GM18520 (cell line): ENCODE measurements around the gene C16orf96.

Experiments used
- ATAC-seq: cut with Tn5 transposase; IDR thresholded peaks from one replicate; pipeline ENCODE4 v1.9.1; 2021; ENCODE audit not compliant: unreplicated experiment

The C16orf96 gene

DNA sequence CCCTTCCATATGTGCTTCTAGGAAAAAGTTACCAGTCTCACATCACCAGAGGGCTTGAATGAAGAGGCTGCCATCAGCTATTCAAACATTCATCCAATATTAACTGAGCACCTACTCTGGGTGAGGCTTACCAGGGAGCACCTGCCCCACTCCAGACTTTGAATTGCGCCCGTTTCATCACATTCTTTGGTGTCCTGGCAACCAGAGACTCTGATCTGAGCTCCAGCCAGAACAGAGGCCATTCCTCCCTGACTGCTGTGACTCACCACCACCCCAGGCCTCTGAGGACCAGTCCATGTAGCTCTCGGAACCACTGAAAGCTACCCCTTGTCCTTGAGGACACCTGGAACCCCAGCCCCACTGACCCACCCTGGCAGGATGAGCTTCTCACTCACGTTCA, at the start of gene C16orf96:
Gene C16orf96, plus strand, starts transcription at position 229 of the 400 bp plus-strand sequence. Its CDS starts 150 bp downstream, at position 379.
- no peak for ATAC-seq

DNA sequence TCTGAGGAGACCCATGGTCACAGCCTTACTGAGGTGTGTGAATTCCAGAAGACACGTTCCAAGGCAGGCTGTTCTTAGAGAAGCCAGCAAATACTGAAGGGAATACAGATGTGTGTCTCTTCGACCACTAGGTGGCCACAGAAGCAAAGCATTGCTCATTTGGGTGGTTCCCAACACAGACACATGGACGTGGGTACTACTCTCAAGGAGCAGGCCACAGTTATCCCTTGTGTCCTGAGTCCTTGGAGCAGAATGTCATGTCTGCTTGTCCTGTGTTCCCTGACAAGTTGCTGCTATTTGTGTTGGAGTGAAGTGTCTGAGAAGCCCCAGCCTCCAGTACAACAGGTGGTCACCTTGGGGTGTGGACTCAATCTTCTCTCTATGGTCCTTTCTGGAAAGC, 49.7 kb upstream of the C16orf96 start:
- ATAC-seq = peak; percentile 43

DNA sequence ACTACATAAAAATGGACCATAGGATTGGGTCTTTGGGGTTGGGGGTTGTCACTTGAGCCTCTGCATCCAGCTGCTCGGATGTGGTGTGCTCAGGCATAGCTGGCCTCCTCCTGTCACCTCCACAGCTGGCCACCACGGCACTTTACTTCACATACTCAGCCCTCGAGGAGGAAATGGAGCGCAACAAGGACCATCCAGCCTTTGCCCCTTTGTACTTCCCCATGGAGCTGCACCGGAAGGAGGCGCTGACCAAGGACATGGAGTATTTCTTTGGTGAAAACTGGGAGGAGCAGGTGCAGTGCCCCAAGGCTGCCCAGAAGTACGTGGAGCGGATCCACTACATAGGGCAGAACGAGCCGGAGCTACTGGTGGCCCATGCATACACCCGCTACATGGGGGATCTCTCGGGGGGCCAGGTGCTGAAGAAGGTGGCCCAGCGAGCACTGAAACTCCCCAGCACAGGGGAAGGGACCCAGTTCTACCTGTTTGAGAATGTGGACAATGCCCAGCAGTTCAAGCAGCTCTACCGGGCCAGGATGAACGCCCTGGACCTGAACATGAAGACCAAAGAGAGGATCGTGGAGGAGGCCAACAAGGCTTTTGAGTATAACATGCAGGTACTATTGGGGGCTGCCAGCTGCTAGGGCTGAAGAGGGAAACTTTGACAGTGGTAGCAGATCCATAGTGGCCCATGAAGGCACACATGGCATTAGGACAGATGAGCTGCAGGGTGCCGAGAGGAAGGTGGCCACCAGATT, 48.4 kb upstream of the C16orf96 start:
- no peak for ATAC-seq

DNA sequence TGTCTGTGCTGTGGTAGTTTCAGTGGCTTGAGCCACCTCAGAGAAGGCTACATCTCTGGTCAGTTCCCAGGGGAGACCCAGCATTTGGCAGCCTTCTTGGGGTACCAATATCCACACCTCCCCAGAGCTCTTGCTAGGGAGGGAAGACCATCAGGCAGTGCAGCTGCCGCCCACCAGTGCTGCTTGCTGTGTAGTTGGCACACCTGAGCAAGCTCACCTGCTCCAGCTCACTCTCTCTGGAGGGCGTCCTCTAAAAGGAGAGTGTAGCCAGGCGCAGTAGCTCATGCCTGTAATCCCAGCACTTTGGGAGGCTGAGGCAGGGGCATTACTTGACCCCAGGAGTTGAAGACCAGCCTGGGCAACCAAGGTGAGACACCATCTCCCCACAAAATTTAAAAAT, 47.3 kb upstream of the C16orf96 start:
- no peak for ATAC-seq

DNA sequence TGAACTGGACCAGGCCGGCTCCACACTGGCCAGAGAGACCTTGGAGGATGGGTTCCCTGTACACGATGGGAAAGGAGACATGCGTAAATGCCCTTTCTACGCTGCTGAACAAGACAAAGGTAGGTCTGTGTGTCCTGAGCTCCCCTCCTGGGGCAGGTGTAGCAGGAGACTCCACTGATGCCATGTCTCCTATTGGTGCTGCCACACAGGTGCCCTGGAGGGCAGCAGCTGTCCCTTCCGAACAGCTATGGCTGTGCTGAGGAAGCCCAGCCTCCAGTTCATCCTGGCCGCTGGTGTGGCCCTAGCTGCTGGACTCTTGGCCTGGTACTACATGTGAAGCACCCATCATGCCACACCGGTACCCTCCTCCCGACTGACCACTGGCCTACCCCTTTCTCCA, 46.7 kb upstream of the C16orf96 start:
- no peak for ATAC-seq

DNA sequence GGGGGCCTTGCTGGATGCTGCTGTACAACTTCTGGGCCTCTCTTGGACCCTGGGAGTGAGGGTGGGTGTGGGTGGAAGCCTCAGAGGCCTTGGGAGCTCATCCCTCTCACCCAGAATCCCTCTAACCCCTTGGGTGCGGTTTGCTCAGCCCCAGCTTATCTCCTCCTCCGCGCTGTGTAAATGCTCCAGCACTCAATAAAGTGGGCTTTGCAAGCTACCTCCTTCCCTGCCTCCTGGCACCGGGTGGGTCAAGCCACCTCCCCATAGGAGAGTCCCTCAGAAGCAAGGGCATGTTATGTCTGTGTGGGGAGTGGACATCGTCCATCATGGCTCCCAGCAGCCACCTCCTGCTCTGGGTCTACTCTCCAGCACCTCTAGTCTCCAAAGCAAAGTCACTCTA, 46.0 kb upstream of the C16orf96 start:
- no peak for ATAC-seq

DNA sequence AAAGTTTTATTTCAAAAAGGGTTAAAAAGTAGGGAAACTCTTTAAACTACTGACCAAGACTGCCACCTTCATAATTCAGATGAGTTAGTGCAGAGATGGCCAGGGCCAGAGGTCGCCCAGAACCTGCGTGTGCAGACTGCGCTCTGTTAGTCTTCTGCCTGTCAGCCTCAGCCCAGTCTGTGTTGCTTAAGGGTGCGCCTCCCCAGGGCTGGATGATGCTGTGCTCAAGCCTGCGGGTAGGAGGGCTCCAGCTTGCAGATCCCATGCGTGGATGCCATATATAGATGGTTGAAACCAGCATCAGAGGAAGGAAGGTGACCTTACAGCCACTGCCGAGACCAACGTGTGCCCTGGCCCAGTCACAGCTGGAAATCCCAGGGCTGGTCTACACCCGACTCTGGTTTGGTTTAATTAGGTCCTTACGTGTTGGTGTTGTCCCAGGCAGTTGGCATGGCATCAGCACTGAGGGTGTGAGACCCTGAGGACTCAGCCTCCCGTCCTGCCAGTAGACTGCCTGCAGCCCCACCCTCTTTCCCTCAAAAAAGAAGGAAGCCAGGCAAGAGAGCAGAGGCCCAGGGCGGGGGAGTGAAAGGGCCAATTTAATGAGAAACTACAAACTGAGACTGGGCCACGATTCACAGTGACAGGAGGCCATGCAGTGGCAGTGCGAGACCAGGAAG, 45.3 kb upstream of the C16orf96 start:
- ATAC-seq = no peak

DNA sequence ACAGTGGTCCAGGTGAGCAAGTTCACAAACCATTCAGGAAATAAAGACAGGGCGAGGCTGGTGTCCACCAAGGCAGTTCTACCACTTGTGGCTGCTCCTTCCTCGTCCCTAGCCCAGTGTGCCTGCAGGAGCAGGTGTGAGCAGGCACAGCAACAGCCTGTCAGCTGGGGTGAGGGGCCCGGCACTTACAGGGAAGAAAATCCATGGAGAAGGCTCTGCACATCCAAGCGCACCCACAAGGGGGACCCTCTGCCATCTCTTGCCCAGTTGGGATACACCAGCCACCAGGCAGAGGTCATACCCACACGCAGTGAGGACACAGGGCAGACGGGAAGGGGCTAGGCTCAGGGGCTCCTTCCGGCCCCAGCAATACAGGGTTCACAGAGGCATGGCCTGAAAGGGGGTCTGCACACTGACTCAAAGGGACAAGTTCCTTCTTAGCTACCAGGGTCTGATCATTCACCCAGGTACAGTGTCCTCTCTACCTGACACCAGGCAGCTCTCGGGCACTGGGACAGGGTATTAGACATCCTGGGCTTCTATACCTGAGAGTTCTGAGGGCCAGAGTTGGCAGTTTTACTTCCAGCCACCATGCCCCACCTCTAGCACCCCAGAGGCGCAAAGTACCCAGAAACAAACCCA, 44.6 kb upstream of the C16orf96 start:
- no peak for ATAC-seq

DNA sequence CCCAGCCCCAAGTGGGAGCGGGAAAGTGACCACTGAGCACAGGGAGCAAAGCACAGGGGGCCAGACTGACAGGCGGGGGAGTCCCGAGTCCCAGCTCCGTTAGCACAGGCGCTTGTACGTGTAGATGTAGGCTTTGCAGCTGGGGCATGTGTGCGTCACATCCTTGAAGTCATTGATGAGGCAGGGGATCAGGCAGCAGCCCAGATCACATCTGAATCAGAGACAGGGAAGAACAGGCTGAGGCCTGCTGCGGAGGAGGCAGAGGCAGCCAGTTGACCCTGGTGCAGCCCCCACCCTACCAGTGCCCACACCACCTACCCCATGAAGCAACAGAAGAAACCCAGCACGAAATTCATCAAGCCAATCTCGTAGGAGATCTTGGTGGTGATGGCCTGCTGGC, 43.7 kb upstream of the C16orf96 start:
- no peak for ATAC-seq

DNA sequence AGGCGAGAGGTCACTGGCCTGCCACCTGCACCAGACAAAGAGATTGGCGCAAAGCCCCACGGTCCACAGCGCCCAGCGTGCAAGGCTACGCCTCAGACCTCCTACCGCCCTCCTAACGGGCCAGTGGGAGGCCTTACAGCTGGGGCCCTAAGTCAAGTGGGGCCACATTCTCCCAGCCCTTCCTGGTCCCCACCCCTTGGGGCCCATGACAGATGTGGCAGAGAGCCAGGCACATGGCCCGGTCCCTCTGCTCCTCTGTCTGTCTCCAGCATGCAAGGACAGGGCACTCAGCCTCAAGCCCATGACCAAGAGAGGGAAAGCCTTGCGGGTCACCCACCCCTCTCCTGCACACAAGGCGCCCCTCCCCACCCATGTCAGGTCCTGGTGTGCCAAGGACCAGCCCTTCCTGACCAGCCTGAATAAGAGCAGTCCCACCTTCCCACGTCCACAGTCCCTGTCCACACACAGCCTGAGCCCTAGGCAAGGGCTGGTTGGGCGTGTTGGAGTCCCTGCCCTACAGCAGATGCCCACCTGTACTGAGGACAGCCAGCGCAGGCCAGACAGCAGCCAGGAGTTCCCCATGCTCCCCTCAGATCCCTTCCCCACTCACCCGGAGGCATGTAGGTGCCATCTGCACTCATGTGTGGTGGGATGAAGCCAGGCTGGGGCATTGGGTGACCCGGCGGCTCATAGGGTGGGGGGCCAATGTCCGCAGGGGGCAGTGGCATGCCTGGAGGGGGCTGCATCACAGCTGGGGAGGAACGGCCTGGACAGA, 42.9 kb upstream of the C16orf96 start:
- ATAC-seq = no peak

DNA sequence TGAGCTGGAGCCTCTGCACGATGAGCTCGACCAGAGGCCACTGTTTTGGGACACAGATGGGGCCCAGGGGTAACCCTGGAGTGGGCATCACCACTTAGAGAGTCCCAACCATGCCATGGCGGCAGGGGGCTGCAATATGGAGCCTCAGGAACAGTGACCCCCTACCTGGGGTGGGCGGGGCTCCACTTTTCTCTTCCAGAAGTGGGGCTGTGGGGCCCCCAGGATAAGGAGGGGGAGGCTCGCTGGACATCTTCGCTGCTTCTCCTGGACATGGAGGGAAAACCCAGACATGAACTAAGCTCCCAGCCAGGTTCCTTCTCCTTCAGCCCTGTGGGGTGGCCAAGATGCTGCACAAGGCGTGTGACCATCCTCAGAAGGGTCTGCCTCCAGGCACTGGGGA, 42.3 kb upstream of the C16orf96 start:
- no peak for ATAC-seq

DNA sequence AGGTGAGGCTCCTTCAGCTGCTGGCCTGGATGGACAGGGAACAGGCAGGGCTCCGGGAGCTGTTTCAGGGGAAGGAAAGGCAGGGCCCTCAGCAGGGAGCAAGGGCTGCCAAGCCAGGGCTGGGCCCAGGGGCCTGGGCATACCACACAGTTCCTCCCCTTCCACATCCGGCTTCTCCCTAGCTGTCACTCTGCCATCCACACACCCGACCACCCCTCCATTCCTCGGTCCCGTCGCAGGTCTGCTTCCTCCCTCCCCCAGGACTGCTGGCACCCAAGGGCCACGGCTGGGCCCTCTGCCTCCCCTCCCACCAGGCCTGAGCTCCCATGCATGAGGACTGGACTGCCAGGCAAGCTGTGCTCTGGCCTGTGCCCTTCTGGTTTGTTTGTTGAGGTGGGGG, 41.5 kb upstream of the C16orf96 start:
- ATAC-seq = no peak

DNA sequence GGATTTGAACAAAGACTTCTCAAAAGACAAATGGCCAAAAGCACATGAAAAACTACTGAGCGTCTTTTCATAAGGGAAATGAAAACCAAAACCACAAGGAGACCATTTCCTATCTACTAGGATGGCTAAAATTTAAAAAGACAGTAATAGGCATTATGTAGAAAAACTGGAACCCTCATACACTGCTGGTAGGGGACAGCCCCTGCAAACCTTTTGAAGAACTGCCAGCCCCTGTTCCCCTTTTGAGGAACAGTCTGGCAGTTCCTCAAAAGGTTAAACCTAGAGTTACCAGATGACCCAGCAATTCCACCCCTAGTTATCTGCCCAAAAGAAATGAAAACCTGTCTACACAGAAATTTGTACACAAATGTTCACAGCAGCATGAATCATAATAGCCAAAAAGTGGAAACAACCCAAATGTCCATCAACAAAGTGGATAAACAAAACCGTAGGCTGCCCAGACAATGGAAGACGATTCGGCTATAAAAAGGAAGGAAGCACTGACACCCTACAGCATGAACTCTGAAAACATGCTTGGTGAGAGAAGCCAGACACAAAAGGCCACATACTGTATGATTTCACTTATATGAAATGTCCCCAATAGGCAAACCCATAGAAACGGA, 40.4 kb upstream of the C16orf96 start:
- no peak for ATAC-seq

DNA sequence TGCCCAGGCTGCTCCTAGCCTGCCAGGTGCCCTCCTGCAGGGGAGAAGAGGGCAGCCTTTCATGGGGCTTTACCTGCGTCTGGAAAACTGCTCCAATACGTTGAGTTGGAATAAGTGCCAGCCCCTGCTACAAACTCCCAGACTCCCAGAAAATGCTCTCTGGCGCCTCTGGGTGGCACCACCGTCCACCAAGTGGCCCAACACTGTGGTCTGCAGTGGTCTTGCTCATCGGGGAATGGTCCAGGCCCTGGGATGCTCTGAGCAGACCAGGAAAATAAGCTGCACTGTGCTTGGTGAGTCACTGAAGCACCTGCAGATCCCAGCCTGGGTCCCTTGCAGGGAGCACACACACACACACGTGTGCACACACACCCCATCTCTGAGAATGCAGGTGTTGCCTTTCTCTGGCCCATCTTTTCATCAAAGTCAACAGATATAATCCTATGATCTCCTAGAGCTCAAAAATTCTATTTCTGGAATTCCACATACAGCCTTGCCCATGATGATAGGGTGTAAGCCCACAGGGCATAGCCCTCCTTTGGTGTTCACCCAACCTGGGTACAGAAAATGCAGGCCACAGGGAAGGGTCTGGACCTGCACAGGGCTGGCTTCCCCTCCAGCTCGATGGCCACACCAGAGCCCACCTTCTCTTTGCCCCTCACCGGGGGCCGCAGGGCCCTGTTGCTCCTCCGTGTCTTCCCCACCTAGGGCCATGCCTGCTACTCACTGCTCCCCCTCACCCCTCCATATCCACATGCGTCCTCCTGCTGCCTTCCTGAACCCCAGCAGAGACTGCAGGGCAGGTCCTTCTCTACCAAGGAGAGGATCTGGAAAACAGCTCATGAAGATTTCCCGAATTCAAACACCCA, 38.1 kb upstream of the C16orf96 start:
- no peak for ATAC-seq

DNA sequence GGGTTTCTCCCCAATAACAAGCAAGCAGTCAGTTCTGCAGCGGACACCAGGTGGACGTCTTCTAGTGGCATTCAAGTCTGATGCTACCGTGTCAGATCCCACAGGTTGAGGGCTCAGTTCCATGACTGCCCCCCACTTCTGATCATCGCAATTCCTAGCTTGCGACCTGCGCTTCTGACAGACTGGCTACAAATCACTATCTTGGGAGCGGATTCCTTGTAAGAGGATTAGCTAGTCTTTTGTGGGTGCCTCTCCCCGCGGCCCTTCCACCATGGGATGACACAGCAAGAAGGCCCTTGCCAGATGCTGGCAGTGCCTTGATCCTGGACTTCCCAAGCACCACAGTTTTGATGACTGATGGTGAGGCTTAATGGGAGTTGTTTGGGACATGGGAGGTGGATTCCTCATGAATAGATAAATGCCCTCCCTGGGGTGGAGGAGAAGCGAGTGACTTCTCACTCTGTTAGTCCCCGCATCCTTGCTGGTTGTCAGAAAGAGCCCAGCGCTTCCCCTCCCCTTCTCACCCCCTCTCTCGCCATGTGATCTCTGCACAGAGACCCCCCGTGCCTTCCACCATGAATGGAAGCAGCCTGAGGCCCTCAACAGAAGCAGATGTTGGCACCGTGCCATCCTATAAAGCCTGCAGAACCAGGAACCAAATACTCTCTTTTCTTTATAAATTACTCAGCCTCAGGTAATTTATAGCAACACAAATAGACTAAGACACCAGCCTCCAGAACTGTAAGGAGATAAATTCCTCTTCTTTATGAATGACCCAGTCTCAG, 36.7 kb upstream of the C16orf96 start:
- no peak for ATAC-seq

DNA sequence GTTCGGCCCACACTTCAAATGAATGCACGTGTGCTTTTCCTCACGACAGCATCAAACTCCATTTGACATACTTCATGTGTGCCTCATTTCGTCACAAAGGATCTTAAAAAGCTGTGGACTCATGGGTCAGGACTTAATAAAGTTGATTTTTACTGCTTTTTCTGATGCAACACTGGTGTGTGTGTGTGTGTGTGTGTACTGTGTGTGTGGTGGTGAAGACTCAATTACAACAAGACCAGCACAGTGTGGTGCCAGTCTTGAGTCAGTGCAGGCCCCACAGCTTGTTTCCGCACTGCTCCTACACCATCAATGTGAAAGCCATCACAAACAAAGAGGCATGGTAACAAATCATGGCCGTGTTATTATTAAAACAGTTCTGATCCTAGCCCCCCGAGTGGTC, 35.2 kb upstream of the C16orf96 start:
- no peak for ATAC-seq

DNA sequence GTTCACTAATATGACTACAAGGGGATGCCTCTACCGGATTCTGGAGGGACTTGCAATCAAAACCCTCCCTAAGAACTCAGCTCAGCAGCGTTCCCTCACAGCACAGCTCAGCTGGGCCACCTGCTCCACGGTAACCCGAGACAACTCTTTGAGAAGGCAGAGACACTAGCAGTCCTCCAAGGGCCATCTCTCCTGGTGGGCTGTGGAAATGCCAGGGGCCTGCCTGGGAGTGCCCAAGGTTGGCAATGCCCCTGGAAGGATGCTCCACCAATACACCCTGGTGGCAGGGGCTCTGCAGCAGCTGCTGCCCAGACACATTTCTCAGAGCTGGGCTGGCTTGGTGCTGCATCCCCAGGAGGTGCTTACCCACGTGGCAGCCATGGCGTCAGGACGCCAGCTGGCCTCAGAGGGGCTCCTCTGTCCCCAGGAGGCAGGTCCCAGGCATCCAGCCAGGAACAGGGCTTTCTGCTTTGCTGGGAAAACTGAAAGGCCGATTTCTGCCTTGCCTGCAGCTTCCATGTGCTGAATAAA, 34.0 kb upstream of the C16orf96 start:
- no peak for ATAC-seq

DNA sequence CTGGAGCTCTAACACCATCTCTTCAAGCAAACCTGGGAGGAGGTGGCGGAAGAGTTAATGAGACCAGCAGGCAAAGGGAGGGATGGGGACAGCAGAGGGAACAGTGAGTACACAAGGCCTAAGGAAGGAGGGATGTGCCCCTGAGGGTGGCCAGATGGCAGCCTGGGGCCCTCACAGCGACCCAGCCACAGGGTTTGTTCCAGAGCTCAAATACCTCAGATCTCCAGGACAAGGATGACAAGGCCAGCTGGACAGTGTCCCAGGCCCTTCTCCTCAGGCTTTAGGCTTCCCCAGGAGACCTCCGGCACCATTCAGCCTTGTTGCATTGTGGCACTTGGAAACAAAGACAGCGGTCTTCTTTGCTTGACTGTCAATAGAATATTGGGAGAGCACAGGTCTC, 32.5 kb upstream of the C16orf96 start:
- ATAC-seq = no peak

DNA sequence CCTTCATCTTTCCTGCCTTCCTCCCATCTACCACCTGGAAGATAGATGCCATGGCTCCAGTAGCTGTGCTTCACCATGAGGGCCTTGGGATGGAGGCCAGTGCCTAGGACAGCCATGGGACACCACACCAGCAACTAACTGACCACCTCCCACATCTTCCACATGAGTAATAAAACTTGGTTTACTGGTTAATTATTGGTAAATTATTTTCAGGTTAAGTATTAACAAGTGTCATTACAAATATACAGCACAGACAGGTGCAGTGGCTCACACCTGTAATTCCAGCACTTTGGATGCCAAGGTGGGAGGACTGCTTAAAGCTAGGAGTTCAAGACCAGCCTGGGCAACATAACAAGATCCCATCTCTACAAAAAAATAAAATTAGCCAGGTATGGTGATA, 31.6 kb upstream of the C16orf96 start:
- ATAC-seq = no peak
